HCT116 (cell line): ENCODE data around the gene C7orf25. TPM values are rescaled to one million over a fixed set of nuclear protein-coding genes. Genes with fewer than 3 reads are reported as not detected.

Experiments
- ATAC-seq: fragments of 200-7000 bp; cut with Tn5 transposase; 2 replicates; pipeline ENCODE4 v1.9.1; 2020; ENCODE audit warnings: mild to moderate bottlenecking, moderate library complexity
- BruUV-seq: library from RNA; stranded (reverse); fragments of 400-500 nt; replicated peaks from 2 replicates; lab custom pipeline; 2021; lab: Mats Ljungman, UMichigan
- CTCF ChIA-PET: fragments of 300-600 bp; sonication (Branson Sonifier 250); formaldehyde crosslinking; loops from one replicate; lab custom pipeline; 2021; ENCODE audit warnings: antibody characterized with exemption; lab: Charles Lee
- POLR2A ChIA-PET: fragments of 300-600, 350-600 bp; sonication (Branson Sonifier 250); formaldehyde crosslinking; loops from one replicate; lab custom pipeline; 2021; ENCODE audit warnings: antibody characterized with exemption; lab: Charles Lee
- RAD21 ChIA-PET, 2 experiments: fragments of 300-600 bp; sonication (Branson Sonifier 250); formaldehyde crosslinking; loops; one replicate each; lab custom pipeline; 2023; ENCODE audit warnings: low total read pairs in 2 of 2; ENCODE audit not compliant: uncharacterized antibody in 2 of 2, unreplicated experiment in 2 of 2, low non-redundant PET in 1 of 2; lab: Charles Lee
- DNase-seq: peaks from one replicate; pipeline ENCODE4 v3.0.0-alpha.2; 2010; ENCODE audit warnings: low read depth, low spot score
- H2AFZ ChIP-seq: fragments of 200-600 bp; shearing (Covaris generic), sonication (generic); 2 replicates; pipeline ENCODE4 v1.6.1; 2017; ENCODE audit warnings: low read depth, mixed run types, mixed read lengths, antibody characterized with exemption, low read length; ENCODE audit not compliant: poor library complexity, severe bottlenecking
- H3K27ac ChIP-seq: 2 replicates; pipeline ENCODE4 v1.5.1; 2012; ENCODE audit warnings: low read depth, low read length
- H3K27me3 ChIP-seq: fragments of 200-600 bp; sonication (generic); 2 replicates; pipeline ENCODE4 v1.6.1; 2016; ENCODE audit warnings: mixed run types, low read length, mixed read lengths; ENCODE audit not compliant: insufficient read depth
- H3K36me3 ChIP-seq, 2 experiments: fragments of 200-500 bp in 1 of 2; fragments of 200-600 bp in 1 of 2; sonication (Bioruptor generic) in 1 of 2; sonication (generic) in 1 of 2; 2 replicates each; pipeline versions ENCODE4 v1.5.1 to v1.6.1; 2014 to 2016; ENCODE audit warnings: low read length in 2 of 2, inconsistent platforms in 1 of 2, mixed read lengths in 1 of 2, mixed run types in 1 of 2; ENCODE audit not compliant: insufficient read depth in 2 of 2, control insufficient read depth in 1 of 2
- H3K4me1 ChIP-seq, 2 experiments: fragments of 200-600 bp in 1 of 2; sonication (generic) in 1 of 2; 2 replicates each; pipeline versions ENCODE4 v1.5.1 to v1.6.1; 2012 to 2017; ENCODE audit warnings: low read length in 2 of 2, inconsistent platforms in 1 of 2, mild to moderate bottlenecking in 1 of 2, mixed read lengths in 1 of 2, mixed run types in 1 of 2, moderate library complexity in 1 of 2; ENCODE audit not compliant: insufficient read depth in 2 of 2, control insufficient read depth in 1 of 2
- H3K4me2 ChIP-seq: fragments of 200-600 bp; sonication (generic); 2 replicates; pipeline ENCODE4 v1.6.1; 2017; ENCODE audit warnings: mixed run types, low read length, mixed read lengths
- H3K4me3 ChIP-seq, 2 experiments: fragments of 200-600 bp in 1 of 2; sonication (generic) in 1 of 2; replicated peaks in 1 of 2; 2 replicates each; pipeline ENCODE4 v1.5.1; 2011 to 2016; ENCODE audit warnings: low read length in 2 of 2, control low read depth in 1 of 2, low read depth in 1 of 2, mild to moderate bottlenecking in 1 of 2, mixed read lengths in 1 of 2, mixed run types in 1 of 2
- H3K79me2 ChIP-seq: fragments of 200-600 bp; sonication (generic); 2 replicates; pipeline ENCODE4 v1.6.1; 2017; ENCODE audit warnings: mild to moderate bottlenecking, mixed run types, low read length, moderate library complexity, mixed read lengths; ENCODE audit not compliant: insufficient read depth
- H3K9ac ChIP-seq: fragments of 200-600 bp; sonication (generic); 2 replicates; pipeline ENCODE4 v1.6.1; 2016; ENCODE audit warnings: low read length, mixed read lengths
- H3K9me2 ChIP-seq: fragments of 200-600 bp; sonication (generic), shearing (Covaris generic); 2 replicates; pipeline ENCODE4 v1.6.1; 2017; ENCODE audit warnings: mixed run types, mild to moderate bottlenecking, moderate library complexity; ENCODE audit not compliant: insufficient read depth
- H3K9me3 ChIP-seq, 2 experiments: fragments of 200-500 bp in 1 of 2; fragments of 200-600 bp in 1 of 2; sonication (Bioruptor generic) in 1 of 2; sonication (generic) in 1 of 2; 2 replicates each; pipeline ENCODE4 v1.6.1; 2014 to 2017; ENCODE audit warnings: low read length in 2 of 2, mixed read lengths in 2 of 2, inconsistent platforms in 1 of 2, low read depth in 1 of 2, mild to moderate bottlenecking in 1 of 2, mixed run types in 1 of 2, moderate library complexity in 1 of 2; ENCODE audit not compliant: control insufficient read depth in 1 of 2, insufficient read depth in 1 of 2
- H4K20me1 ChIP-seq: fragments of 200-600 bp; sonication (generic), shearing (Covaris generic); 2 replicates; pipeline ENCODE4 v1.6.1; 2017; ENCODE audit warnings: mixed run types, mild to moderate bottlenecking, moderate library complexity; ENCODE audit not compliant: insufficient read depth
- ELF1 ChIP-seq: IDR thresholded peaks from 2 replicates; pipeline ENCODE4 v1.6.1; 2012; ENCODE audit warnings: low read depth, borderline replicate concordance
- EZH2phosphoT487 ChIP-seq: fragments of 200-600 bp; IDR thresholded peaks from 2 replicates; pipeline ENCODE4 v1.6.1; 2018; ENCODE audit warnings: antibody characterized with exemption, borderline replicate concordance
- FOSL1 ChIP-seq: IDR thresholded peaks from 2 replicates; pipeline ENCODE4 v1.6.1; 2012; ENCODE audit warnings: low read depth
- MAX ChIP-seq: IDR thresholded peaks from 2 replicates; pipeline ENCODE4 v1.6.1; 2012
- POLR2A ChIP-seq: IDR thresholded peaks from 2 replicates; pipeline ENCODE4 v1.7.0; 2011; ENCODE audit warnings: borderline replicate concordance; ENCODE audit not compliant: insufficient read depth, insufficient read length; ENCODE audit errors: extremely low read depth
- POLR2AphosphoS5 ChIP-seq: IDR thresholded peaks from 2 replicates; pipeline ENCODE4 v1.6.1; 2011; ENCODE audit warnings: mild to moderate bottlenecking, low read depth, low read length, moderate library complexity
- RAD21 ChIP-seq: IDR thresholded peaks from 2 replicates; pipeline ENCODE4 v1.6.1; 2012; ENCODE audit warnings: low read depth, mild to moderate bottlenecking
- REST ChIP-seq: IDR thresholded peaks from 2 replicates; pipeline ENCODE4 v1.6.1; 2012; ENCODE audit warnings: low read depth
- TCF7L2 ChIP-seq: IDR thresholded peaks from 2 replicates; pipeline ENCODE4 v1.7.0; 2011; ENCODE audit warnings: borderline replicate concordance, inconsistent platforms; ENCODE audit not compliant: insufficient read depth, insufficient read length; ENCODE audit errors: extremely low read depth
- ZFX ChIP-seq: fragments of 450-650 bp; IDR thresholded peaks from 2 replicates; pipeline ENCODE4 v1.6.1; 2017
- ZNF274 ChIP-seq: fragments of 200-500 bp; sonication (Bioruptor generic); IDR thresholded peaks from 2 replicates; pipeline ENCODE4 v1.6.1; 2014; ENCODE audit warnings: mild to moderate bottlenecking, low read depth, low read length, inconsistent platforms
- intact Hi-C: fragments of 100-400 bp; cut with micrococcal nuclease; formaldehyde crosslinking; loops from 2 replicates; pipeline ENCODE4 v1.10.0; 2022
- total RNA-seq: library from RNA; stranded (reverse); gene quantifications from one replicate; pipeline ENCODE4 v1.2.1, GENCODE V29; 2021; ENCODE audit not compliant: unreplicated experiment

The C7orf25 gene
- total RNA-seq, 1 experiment from 2014 or later: 5.3 TPM

- Histone ChIP-seq H3K4me3 (no peak overlapping the region), H3K9me2 (no peaks in the 10 kb centered on the region), H3K4me2 (no peak overlapping the region), H3K27me3 (peaks cover 6% of the 10 kb centered on the region; the same call in 1 of the 2 replicates), H3K36me3 (no peaks in the 10 kb centered on the region), H3K79me2 (0 out of 2 replicates have a peak, but pooled peaks cover 6% of the 10 kb centered on the region), H3K9ac (no peak overlapping the region), H3K9me3 (no peaks in the 10 kb centered on the region), H3K4me1 (peaks cover 0 to 11% of the 10 kb centered on the region in 2 experiments; a peak in 2 of 4 replicates), H3K27ac (no peak overlapping the region), H2AFZ (no peak overlapping the region), H4K20me1 (no peaks in the 10 kb centered on the region)
- ChIA-PET RAD21 (no interaction called here), POLR2A (no interaction called here), CTCF (no interaction called here)
- BruUV-seq: no TSS peak
- DNase-seq: no peak
- intact Hi-C loops: no loop called here
- TF ChIP-seq ELF1 (no peak), RAD21 (no peak), FOSL1 (no peak), MAX (no peak), ZFX (no peak), REST (no peak), POLR2A (no peak), ZNF274 (no peak), TCF7L2 (no peak), POLR2AphosphoS5 (no peak), EZH2phosphoT487 (no peak)
- TF ChIP-seq, all 23 proteins: peak for 0
- no peak for ATAC-seq
Measured at GRCh38 chr7:42907316-42907715, 4.6 kb downstream of the C7orf25 start.
